Fibroblast of skin of back (primary cell): Measurements from ENCODE around the gene LPCAT1.
A peak's percentile ranks its signal among the peaks of the same experiment; 100 is the strongest.
"Not testable (repeated sequence)": the region's sequence is repeated elsewhere in the genome, so short reads cannot be mapped to it uniquely, and the experiment has no call there.

ENCODE experiments used
- DNase-seq: peaks from one replicate; pipeline ENCODE4 v3.0.0-alpha.2; 2013

The LPCAT1 gene

GRCh38 chr5:1521671-1522600, 1.8 kb downstream of the LPCAT1 start:
- DNase-seq, result peak; percentile 89

DNA sequence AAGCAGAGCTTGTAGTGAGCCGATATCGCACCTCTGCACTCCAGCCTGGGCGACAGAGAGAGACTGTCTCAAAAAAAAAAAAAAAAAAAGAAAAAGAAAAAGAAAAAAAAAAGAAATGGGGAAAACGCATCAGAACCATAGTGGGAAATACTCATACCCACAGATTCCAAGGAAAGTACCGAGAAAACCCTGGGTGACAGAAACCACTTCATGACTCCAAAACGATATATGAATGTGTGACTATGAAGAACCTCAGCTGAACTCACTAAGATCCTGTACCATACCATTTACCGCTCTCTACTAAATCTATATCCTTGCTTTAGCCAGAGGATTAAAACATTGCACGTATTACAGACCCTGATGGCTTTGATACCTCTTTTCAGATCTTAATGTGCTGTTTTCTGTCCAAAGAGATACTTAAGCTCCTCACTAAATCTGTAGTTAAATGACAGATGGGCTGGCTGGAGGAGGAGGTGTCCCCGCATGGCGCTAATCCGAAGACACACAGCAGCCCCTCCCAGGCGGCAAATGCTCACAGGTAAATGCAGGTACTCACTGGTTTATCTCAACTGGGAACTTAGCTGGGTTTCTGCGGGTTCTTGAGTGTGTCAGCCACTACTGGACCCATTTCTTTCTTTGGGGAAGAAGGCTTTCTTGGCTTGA, 2.8 kb downstream of the LPCAT1 start:
- DNase-seq, result no peak

- no peak for DNase-seq
Measured at GRCh38 chr5:1519631-1520210, 4.0 kb downstream of the LPCAT1 start.

DNA sequence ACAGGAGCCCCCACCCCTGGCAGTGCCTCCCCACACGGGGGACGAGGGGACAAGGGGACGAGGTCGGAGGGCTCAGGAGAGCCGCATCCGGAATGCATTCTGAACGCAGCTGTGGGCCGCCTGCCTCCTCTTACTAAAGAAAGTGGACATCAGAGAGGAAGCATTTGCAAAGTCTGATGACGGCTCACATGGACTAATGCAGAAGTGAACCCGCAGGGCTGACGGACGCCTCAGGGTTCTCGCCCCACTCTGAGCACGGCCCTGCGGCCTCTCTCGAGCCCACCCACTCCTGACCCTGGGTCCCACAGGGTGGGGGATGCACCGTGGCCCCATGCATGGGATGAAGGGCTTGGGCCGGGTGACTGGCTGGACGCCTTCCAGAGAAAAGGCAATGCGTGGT, 5.9 kb downstream of the LPCAT1 start:
- no peak for DNase-seq

DNA sequence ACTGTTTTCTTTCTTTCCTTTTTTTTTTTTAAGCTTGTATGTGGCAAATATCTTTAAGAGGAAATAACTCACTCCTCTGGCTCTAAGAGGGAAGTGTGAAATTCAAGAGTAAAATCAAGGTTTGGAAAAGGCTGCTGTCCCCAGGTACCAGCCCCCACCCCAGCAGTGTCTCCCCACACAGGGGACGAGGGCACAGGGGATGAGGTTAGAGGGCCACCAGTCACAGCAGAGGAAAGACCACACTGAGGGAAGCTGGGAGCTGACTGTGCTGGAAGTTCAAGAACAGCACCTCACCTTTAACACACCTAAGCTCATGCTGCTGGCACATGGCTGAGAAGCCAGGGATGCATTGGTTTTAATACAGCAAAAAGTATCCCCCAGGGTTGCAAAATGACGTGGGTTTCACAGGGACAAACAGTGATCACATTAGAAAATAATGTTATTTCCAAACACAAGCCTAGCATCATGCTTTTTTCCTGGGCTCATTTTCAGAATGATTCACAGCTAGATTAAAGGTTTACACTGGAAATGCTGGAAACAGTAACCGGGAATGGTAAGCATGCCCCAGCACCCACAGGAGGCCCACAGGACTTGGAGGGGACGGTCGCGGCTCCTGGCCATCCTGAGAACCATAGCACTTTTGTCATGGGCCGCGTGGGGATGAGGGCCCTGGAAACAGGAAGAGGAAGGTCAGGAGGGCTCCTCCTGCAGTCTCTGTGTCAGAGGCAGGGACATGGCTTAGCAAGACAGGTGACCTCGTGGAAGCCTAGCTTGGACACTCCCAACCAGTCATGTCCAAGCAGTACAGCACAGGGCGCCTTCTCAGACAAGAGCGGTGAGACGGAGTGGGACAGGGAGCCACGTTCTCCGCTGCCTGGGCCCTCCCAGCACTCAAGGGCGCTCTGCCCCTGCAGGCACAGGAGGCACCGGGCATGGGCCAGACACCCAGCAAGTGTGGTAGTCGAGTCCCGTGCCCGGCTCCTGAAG, 6.9 kb downstream of the LPCAT1 start:
- peak; percentile 34 for DNase-seq

DNA sequence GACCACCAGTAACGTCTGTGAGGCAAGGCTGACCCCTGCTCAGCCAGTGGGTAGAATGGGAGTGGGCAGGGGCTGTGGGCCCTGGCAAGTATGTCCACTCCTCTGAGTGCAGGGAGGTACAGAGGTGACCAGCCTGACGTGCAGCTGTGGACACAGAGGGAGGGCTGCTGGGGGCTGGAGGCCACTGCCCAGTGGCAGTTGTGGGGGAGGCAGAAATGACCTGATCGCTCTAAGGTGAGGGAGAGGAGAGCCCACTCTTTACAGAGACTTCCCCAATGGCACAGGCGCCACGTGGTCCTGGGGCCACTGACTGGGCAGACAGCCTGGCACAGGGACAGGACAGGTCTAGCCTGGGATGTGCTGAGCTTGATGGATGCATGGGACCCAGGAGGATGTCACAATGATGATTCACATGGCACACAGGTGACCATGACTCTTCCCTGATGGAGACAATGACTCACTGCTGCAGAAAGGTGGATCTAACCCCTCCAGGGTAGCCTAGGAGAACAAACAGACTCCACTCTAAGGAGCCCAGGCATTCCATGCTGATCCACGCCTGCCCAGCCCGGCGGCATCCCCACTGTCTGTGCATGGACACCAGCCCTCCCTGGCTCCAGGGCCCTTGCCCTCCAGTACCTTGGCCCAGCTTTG, 7.7 kb downstream of the LPCAT1 start:
- DNase-seq, result no peak

GRCh38 chr5:1515311-1515920, 8.3 kb downstream of the LPCAT1 start:
- no peak for DNase-seq

DNA sequence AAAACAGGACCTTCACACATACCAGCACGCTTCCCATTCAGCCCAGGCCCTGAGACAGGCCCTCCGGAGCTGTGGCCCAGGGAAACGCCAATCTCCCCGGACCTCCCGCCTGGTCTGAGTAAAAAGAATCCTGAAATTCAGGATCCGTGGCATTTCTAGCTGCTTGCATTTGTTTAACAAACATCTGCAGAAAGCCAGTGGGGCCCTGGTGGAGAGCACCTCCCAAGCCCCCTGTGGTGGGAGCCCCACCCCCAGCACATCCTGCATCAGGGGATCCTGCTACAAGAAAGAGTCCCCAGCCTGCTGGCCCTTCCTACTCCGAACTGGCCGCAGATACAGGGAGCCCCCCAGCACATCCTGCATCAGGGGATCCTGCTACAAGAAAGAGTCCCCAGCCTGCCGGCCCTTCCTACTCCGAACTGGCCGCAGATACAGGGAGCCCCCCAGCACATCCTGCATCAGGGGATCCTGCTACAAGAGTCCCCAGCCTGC, 8.9 kb downstream of the LPCAT1 start:
- not testable (repeated sequence) for DNase-seq

GRCh38 chr5:1514027-1514818, 9.5 kb downstream of the LPCAT1 start:
- DNase-seq, result no peak

- DNase-seq, result no peak
Measured at GRCh38 chr5:1513326-1514026, 10.3 kb downstream of the LPCAT1 start.

DNA sequence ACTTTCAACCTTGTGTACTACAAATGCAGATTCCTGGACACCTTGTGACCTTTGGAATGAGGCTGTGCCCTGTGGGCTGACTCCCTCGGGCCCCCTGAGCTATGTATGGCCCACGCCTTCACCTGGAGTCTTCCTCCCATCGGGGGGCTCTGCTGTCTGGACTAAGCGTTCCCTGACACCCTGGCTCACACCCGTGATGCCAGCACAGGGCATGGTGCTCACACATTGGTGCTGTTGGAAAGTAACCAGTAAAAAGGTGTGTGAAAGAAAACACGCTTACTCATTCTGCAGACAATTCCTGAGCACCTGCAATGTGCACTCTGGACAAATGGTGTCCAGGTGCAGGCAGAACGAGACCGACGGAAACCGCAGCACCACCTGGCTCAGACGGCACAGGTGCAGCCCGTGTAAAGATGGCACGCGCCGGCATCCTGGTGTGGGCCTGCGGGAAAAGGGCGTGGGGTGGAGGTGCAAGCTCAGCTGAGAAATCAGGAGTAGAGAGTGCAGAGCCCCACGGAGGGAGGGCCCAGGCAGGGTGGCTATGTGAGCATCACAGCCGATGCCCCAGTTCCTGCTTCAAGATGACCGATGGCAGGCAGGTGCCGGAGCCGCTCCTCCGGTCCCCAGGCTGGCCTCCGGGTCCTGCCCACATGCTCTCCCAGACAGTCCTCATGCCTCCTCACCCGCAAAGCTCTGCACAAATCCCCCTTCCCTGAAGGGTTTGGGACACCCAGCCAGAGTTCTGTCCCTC, 11.0 kb downstream of the LPCAT1 start:
- no peak for DNase-seq

DNA sequence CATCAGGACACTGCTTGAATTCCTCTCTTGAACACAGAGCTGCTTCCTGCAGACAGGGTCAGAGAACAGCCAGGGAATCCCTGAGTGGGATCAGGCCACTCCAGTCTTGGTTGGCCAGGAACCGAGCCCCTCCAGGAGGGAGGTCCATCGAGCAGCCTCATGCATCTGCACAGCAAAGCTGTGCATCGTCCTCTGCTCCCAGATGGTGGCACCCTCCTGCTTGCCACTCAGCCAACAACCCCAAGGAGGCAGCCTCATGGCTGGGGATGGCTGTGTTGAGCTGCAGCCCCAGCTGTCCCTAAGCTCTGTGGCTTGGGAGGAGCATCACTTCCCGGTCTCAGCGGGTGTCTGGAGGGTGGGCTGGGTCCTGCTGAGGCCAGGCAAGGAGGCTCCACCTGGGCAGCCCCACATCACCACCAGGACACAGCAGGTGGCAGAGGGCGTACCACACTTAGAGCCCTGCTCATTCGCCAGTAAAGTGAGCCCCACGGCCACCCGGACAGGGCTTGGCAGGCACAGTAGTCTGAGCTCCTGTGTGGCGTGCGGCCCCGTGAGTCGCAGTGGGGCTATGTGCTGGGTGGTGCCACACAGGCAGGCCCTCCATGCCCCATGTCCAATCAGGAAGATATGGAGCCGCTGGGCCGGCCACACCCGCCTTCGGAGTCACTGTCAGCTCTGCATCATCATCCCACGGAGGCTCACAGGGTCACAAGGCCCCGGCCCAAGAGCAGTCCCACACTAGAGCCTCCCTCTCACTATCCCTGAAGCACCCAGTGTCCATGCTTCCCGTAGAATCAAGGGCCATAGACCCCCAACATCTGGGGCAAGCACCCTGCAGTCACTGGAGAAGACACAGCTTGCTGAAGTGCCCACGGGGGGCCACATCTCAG, 11.9 kb downstream of the LPCAT1 start:
- peak; percentile 76 for DNase-seq

- DNase-seq, result no peak
Measured at GRCh38 chr5:1511048-1511447, 12.7 kb downstream of the LPCAT1 start.

DNA sequence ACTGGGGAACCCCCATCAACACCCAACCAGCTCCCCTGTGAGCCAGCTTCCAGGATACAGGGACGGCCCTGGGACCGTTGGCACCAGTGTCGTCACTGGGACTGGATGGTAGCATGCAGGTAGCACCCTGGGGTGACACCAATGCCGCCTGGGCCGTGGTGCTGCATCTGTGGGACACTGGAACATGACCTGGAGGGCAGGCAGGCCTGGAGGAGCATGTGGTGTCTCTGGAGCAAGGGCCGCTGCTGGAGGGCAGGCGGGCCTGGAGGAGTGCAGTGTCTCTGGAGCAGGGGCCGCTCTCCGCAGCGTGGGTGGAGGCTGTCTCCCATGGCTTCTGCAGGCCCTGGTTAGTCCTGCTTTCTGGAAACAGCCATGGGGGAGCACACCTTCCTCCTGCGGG, 13.1 kb downstream of the LPCAT1 start:
- no peak for DNase-seq

DNA sequence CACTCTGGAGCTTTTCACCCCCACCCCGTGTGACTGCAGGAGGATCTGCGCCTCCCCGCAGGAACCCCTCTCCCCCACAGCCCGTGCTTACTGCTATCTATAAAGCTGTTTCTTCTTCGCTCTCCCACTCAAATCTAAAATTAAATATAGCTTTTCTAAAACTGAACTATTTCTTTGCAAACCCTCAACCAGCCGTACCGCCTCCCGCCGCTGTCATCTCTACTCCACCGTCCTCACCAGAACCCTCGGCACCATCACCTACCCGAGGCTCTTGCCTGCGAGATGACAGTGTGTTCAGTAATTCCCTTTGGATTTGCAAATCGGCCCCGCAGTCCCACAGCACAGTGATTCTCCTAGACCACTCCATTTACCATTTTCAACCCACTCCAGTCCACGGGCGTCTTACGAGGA, 13.6 kb downstream of the LPCAT1 start:
- DNase-seq, result no peak

DNA sequence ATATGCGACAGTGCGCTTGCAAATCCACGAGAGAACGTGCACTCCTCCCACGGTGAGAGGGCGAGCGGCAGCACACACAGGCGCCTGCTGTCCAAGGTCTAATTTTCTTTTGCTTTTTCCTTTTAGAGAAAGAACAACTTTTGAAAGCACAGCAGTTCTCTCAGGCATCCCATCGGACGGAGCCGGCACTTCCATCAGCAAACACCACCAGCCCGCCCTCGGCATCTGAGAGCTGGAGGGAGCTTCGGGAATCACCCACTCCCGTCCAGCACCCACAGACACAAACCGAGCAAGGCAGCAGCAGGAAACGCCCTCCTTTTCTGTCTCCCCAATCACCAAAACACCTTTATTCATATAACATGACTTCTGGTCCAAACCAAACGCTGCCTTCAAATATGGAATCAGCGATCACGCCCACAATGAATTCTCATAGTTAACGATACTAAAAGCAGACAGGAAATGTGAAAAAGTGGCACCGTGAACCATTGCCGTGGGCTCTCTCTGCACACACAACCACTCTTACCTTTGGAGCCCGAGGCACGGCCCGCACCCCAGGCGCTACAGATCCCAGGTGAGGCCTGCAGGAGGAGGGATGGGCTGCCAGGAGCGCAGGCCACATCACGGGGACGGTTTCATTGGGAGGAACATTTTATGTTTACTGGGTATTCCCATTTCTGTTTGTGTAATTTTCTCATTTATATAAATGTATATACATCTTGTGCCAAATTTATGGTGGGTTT, 14.2 kb downstream of the LPCAT1 start:
- DNase-seq, result no peak
